HG02938 (cell line): ENCODE measurements around the gene MINDY1.
A peak's percentile ranks its signal among the peaks of the same experiment; 100 is the strongest.

ENCODE experiments used
- ATAC-seq: cut with Tn5 transposase; IDR thresholded peaks from one replicate; pipeline ENCODE4 v1.9.1; 2021; ENCODE audit warnings: mild to moderate bottlenecking, moderate library complexity; ENCODE audit not compliant: unreplicated experiment

The MINDY1 gene

GRCh38 chr1:151006327-151007052 is at the start of gene MINDY1:
Gene MINDY1 (minus strand): TSS chr1:151006902. CDS start chr1:151002617, 4,285 bp downstream.
- ATAC-seq, result no peak

DNA sequence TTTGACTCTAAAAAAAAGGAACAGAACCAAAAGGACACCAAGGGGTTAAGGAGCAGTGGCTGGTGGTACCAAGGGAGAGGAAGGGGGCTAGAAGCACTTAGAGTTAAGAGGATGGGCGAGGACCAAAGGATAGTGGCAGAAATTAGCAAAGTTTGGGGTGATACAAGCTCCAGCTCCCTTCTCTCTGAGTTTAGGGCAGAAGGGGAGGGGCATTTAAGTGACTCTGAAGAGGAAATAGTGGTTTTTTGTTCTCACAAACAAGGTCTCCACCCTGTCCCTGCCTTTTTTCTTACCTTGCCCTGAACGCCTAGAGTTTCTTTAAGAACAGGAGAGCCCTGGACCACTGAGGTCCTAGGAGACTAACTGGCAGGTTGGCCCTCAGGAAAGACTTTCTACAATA is 49.4 kb upstream of the MINDY1 start:
- ATAC-seq, result no peak

GRCh38 chr1:151055581-151055980 is 48.9 kb upstream of the MINDY1 start:
- no peak for ATAC-seq

- ATAC-seq, result no peak
These were observed 48.4 kb upstream of the MINDY1 start for GRCh38 chr1:151054971-151055547.

- no peak for ATAC-seq
These were observed 44.8 kb upstream of the MINDY1 start for GRCh38 chr1:151051356-151052009.

DNA sequence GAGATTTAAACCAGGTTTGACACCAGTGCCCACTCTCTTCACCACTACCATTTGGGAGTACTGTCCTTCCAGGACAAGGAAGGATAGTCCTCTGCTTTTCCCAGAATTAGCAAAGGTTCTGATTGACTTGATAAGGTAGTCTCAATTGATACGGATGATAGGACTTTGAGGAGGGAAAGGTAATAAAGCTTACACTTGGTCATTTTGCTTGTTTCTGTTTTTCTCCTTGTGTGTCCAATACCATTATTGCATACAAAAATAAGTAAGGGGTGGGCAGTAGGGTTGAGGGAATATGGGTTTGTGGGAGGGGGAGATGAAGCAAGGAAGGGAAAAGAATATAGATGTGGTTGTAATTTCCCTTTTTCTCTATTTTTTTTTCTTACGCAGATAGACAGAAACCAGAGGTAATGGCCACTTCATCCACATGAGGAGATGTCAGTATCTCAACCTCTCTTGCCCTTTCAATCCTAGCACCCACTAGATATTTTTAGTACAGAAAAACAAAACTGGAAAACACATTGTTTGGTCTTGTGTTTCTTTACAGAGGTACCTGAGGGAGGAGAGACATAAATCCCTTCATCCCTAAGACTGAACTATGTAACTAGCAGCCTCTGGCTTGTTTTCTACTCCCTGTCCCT is 43.5 kb upstream of the MINDY1 start:
- no peak for ATAC-seq

- ATAC-seq, result no peak
These were observed 42.8 kb upstream of the MINDY1 start for GRCh38 chr1:151049458-151049857.

- ATAC-seq, result no peak
These were observed 41.9 kb upstream of the MINDY1 start for GRCh38 chr1:151048645-151049032.

- ATAC-seq, result peak; percentile 56
These were observed 41.4 kb upstream of the MINDY1 start for GRCh38 chr1:151047925-151048644.

DNA sequence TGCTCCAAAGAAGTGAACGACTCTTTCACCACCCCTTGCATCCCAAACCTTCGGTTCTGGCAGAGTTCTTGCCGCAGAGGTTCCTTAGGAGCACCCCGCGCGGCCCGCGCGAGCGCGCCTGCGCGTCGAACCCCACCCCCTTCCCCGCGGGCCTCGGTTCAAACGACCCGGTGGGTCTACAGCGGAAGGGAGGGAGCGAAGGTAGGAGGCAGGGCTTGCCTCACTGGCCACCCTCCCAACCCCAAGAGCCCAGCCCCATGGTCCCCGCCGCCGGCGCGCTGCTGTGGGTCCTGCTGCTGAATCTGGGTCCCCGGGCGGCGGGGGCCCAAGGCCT is 40.9 kb upstream of the MINDY1 start, which contains the start of gene C1orf56:
C1orf56 (plus strand) TSS at position 161 of the 334 bp plus-strand sequence; CDS start at position 258, 97 bp downstream.
- no peak for ATAC-seq

GRCh38 chr1:151043163-151043562 is 36.5 kb upstream of the MINDY1 start:
- no peak for ATAC-seq

- ATAC-seq, result no peak
These were observed 32.8 kb upstream of the MINDY1 start for GRCh38 chr1:151039521-151039920.

DNA sequence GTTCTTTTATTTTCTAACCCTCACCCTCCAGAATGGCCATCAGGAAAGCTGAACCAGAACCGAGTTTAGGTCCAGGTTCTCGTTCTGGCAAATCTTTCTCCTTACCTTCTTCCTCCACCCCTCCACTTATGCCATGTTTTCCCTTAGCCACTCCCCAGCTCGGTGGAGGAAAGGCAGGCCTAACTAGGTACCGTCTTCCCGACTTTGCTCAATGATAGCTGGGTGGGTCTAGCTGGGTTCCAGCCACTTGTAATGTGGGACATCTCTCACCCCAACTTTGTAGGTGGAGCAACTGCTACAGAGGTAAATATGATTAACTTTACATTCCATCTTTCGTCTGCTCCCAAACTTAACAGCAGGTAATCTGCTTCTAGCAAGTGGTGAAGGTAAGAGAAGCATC is 30.3 kb upstream of the MINDY1 start:
- ATAC-seq, result no peak

DNA sequence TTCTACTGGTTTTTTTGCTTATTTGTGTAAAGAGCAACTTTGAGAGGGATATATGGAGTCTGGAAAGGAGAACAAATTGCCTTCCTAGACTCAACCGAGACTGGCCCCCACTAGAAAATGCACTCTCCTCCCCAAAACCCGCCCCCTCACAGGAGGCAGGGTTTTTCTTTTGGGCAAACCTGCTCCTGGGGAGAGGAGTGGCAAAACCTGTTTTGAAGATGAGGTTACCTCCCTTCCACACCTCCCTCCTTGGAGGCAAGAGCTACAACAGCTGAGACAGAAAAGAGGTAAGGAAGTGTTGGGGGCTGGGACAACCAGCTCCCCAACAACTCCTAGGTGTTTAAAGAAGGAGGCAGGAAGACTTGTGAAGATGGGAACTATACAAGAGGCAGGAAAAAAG is 29.7 kb upstream of the MINDY1 start, which contains the start of gene BNIPL:
BNIPL (plus strand) TSS at position 231 of the 400 bp plus-strand sequence; CDS start at position 371, 140 bp downstream.
- ATAC-seq, result no peak

GRCh38 chr1:151035167-151035566 is 28.5 kb upstream of the MINDY1 start:
- ATAC-seq, result no peak

DNA sequence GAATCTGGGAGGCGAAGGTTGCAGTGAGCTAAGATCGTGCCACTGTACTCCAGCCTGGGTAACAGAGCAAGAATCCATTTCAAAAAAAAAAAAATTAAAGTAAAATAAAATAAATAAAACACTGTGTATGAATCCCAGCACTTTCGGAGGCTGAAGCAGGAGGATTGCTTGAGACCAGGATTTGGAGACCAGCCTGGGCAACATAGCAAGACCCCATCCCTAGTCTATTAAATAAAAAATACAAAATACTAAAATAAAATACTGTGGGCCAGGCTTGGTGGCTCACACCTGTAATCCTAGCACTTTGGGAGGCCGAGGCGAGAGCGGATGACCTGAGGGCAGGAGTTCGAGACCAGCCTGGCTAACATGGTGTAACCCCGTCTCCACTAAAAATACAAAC is 25.5 kb upstream of the MINDY1 start:
- ATAC-seq, result no peak

- no peak for ATAC-seq
These were observed 19.8 kb upstream of the MINDY1 start for GRCh38 chr1:151026460-151026859.

DNA sequence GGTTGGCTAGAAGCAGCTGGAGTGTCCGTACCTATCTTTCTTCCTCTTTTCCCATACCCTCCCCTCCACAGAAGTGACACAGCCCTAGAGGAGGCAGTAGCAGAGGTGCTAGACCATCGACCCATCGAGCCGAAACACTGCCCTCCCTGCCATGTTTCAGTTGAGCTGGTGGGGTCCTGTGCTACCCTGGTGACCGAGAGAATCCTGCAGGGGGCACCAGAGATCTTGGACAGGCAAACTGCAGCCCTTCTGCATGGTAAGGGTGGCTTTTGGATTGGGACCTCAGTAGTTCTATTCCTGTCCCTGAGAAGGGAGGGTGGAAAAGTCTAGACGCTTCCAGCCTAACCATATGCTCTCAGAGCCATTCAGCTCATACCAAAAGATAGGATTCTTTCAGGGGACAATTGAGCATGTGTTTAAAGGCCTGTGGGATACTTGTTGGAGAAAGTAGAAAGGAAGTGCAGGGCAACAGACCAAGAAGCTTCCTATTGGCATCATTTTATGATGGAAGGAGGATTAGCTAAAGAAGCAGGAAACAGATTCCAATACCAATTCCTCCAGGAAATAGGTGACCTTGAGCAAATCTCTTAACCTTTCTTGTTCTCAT is 17.9 kb upstream of the MINDY1 start:
- peak; percentile 58 for ATAC-seq

- no peak for ATAC-seq
These were observed 6.8 kb upstream of the MINDY1 start for GRCh38 chr1:151013518-151013917.

DNA sequence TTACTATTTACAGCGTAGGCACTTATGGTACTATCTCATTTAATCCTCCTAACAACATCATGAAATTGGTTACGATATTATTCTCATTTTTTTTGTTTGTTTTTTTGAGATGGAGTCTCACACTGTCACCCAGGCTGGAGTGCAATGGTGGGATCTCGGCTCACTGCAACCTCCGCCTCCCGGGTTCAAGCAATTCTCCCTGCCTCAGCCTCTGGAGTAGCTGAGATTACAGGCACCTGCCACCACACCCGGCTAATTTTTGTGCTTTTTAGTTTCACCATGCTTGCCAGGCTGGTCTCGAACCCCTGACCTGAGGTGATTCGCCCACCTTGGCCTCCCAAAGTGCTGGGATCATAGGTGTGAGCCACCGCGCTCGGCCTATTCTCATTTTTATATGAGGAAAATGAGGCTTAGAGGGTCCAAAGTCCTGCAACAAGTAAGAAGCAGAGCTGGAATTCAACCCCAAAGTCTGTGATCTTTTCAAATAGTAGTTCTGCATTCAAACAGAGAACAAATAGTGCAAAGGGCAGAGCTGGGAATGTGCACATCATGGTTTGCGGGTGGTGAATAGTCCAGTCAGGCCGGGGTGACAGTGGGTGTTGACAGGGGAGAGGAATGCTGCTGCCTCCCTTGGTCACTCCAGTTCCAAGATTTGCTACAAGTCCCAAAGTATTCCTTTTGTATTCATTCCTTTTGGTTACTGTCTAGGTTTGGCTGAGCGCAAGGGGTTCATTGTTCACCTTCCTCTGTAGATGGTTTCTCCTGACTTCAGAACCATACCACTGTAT is 6.2 kb upstream of the MINDY1 start:
- no peak for ATAC-seq
